BJ (cell line): ENCODE results near the gene KDM1B. TPM values are rescaled to one million over a fixed set of nuclear protein-coding genes. Genes with fewer than 3 reads are reported as not detected.

Experiments used
- CTCF ChIA-PET: fragments of 350-600 bp; formaldehyde crosslinking; extraction: SDS; loops from one replicate; lab custom pipeline; 2021; ENCODE audit warnings: antibody characterized with exemption, inconsistent platforms; lab: Yijun Ruan, JAX
- POLR2A ChIA-PET: fragments of 300-600 bp; sonication (Branson Sonifier 250); formaldehyde crosslinking; extraction: SDS; loops from one replicate; lab custom pipeline; 2021; ENCODE audit warnings: antibody characterized with exemption; lab: Charles Lee
- DNase-seq: peaks from one replicate; pipeline ENCODE4 v3.0.0-alpha.2; 2011; ENCODE audit warnings: low read depth
- H3K27me3 ChIP-seq: 2 replicates; pipeline ENCODE4 v1.6.0; 2011; ENCODE audit warnings: low read length; ENCODE audit not compliant: control insufficient read depth, insufficient read depth
- H3K36me3 ChIP-seq: 2 replicates; pipeline ENCODE4 v1.5.1; 2011; ENCODE audit warnings: low read length; ENCODE audit not compliant: control insufficient read depth, insufficient read depth
- H3K4me3 ChIP-seq: 2 replicates; pipeline ENCODE4 v1.5.1; 2011; ENCODE audit warnings: low read depth, mild to moderate bottlenecking, control low read depth, low read length
- CTCF ChIP-seq: IDR thresholded peaks from 2 replicates; pipeline ENCODE4 v1.5.1; 2011; ENCODE audit warnings: low read depth, mild to moderate bottlenecking, control low read depth, inconsistent platforms, low read length, moderate library complexity; ENCODE audit not compliant: insufficient read depth
- polyA plus RNA-seq: library from polyadenylated mRNA; depleted of rRNA; stranded (reverse); fragments of >200 nt; gene quantifications from 2 replicates; pipeline ENCODE4 v1.2.3, GENCODE V29; 2011

Gene KDM1B
- polyA plus RNA-seq, 1 experiment: 10.3 TPM

- DNase-seq: no peak
- CTCF ChIA-PET: interaction anchor here (0.6 to 1.3 kb wide), 2 partner anchors 10 to 121 kb away, joined by 3 to 8 read pairs; partner anchors contain the start of gene NHLRC1
- no peak for TF ChIP-seq CTCF
- H3K4me3 ChIP-seq: no peak overlapping the region
- H3K36me3 ChIP-seq: peaks cover 1% of the 10 kb centered on the region
- no peaks in the 10 kb centered on the region for H3K27me3 ChIP-seq
- POLR2A ChIA-PET: no interaction called here
Observed at GRCh38 chr6:18132346-18132745, 22.9 kb upstream of the KDM1B start.

- ChIA-PET POLR2A (no interaction called here), CTCF (interaction anchor here (0.7 to 1.4 kb wide), 2 partner anchors 8 to 12 kb away, joined by 3 to 4 read pairs; no protein-coding TSS in a partner anchor)
- no peak for TF ChIP-seq CTCF
- no peak for DNase-seq
- H3K27me3 ChIP-seq: no peaks in the 10 kb centered on the region
- peaks cover 2% of the 10 kb centered on the region for H3K36me3 ChIP-seq
- H3K4me3 ChIP-seq: no peak overlapping the region
Observed at GRCh38 chr6:18135171-18135570, 20.1 kb upstream of the KDM1B start.

GRCh38 chr6:18136260-18136659, 19.0 kb upstream of the KDM1B start:
- no peaks in the 10 kb centered on the region for H3K27me3 ChIP-seq
- CTCF ChIA-PET: interaction anchor here (0.9 kb wide), 1 partner anchor 338 kb away, joined by 3 read pairs; no protein-coding TSS in a partner anchor
- POLR2A ChIA-PET: no interaction called here
- no peak for DNase-seq
- TF ChIP-seq CTCF: no peak
- no peak overlapping the region for H3K4me3 ChIP-seq
- peaks cover 2% of the 10 kb centered on the region for H3K36me3 ChIP-seq

- ChIA-PET POLR2A (interaction anchor here (0.6 kb wide), 1 partner anchor 232 kb away, joined by 7 read pairs; no protein-coding TSS in a partner anchor), CTCF (no interaction called here)
- TF ChIP-seq CTCF: no peak
- peaks cover 1% of the 10 kb centered on the region; the same call in 1 of the 2 replicates for H3K36me3 ChIP-seq
- H3K4me3 ChIP-seq: no peak overlapping the region
- DNase-seq: no peak
- H3K27me3 ChIP-seq: no peaks in the 10 kb centered on the region
Observed at GRCh38 chr6:18138906-18139305, 16.3 kb upstream of the KDM1B start.

GRCh38 chr6:18139935-18140621, 15.1 kb upstream of the KDM1B start:
- POLR2A ChIA-PET: no interaction called here

More at GRCh38 chr6:18139935-18140621, 15.1 kb upstream of the KDM1B start:
- Histone ChIP-seq H3K27me3 (no peaks in the 10 kb centered on the region), H3K36me3 (peaks cover 1% of the 10 kb centered on the region; the same call in 1 of the 2 replicates), H3K4me3 (no peak overlapping the region)
- TF ChIP-seq CTCF: no peak
- no peak for DNase-seq
- CTCF ChIA-PET: no interaction called here
